Body of pancreas (tissue), 4 donors: ENCODE measurements around the gene CIRBP.

Experiments used
- POLR2A ChIP-seq, 3 donors: fragments of 450-650 bp; IDR thresholded peaks; one replicate each; pipeline ENCODE4 v1.6.1; 2016; ENCODE audit warnings: antibody characterized with exemption in 3 of 3, mild to moderate bottlenecking in 2 of 3
- TF ChIP-seq, protein P1 (sequence below), 7 experiments: fragments of 450-650 bp in 4 of 7; fragments of 200-600 bp in 3 of 7; sonication (generic) in 3 of 7; IDR thresholded peaks; one replicate each; pipeline ENCODE4 v1.5.1; 2016 to 2019; ENCODE audit warnings: antibody characterized with exemption in 7 of 7

DNA sequence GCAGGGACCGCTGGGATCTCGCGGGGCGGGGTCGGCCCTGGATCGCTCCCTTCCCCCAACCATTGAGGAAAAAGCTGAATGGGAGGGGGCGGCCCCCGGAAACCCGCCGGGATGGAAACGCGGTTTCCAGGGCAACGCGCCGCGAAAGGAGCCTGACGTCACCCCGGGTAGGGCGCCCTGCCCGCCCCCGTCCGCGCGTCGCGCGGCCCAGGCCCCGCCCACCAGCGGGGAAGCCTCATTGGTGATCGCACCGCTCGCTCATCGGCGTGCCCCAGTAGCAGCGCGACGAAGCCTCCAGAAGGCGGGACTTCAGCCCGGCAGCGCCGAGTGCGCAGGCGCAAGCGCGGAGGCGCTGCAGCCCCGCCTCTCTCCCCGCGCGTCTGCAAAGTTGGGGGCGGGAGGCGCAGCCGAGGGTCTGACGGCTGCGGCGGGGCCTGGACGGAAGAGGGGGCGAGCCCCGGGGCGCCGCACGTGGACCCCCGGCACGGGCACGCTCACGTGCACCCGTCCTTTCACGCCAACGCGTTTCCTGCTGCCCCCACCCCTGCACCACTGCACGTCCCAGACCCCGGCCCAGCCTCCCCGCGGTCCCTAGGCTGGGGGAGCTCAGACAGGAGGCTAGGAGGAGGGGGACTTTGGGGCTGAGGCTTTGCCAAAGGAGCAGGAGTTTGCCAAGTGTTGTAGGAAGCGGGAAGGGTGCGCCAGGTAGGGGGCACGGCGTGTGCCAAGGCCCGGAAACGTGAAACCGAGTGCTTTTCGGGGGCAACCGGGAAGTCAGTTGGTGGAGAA lies 8.2 kb upstream of the CIRBP start:
- TF ChIP-seq POLR2A (IDR thresholded peaks at IDR 0.05) = peak in 2 of 3 donors; percentile 42 to 54
- TF ChIP-seq, protein P1, sequence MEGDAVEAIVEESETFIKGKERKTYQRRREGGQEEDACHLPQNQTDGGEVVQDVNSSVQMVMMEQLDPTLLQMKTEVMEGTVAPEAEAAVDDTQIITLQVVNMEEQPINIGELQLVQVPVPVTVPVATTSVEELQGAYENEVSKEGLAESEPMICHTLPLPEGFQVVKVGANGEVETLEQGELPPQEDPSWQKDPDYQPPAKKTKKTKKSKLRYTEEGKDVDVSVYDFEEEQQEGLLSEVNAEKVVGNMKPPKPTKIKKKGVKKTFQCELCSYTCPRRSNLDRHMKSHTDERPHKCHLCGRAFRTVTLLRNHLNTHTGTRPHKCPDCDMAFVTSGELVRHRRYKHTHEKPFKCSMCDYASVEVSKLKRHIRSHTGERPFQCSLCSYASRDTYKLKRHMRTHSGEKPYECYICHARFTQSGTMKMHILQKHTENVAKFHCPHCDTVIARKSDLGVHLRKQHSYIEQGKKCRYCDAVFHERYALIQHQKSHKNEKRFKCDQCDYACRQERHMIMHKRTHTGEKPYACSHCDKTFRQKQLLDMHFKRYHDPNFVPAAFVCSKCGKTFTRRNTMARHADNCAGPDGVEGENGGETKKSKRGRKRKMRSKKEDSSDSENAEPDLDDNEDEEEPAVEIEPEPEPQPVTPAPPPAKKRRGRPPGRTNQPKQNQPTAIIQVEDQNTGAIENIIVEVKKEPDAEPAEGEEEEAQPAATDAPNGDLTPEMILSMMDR (IDR thresholded peaks at IDR 0.05) = peak in 1 of 7 experiments; percentile 15
